Breast epithelium (tissue), 3 donors: ENCODE results near the gene GOLGA6L10.
"Not testable (repeated sequence)": the region's sequence is repeated elsewhere in the genome, so short reads cannot be mapped to it uniquely, and the experiment has no call there.

ENCODE experiments used
- POLR2A ChIP-seq: fragments of 450-650 bp; IDR thresholded peaks from one replicate; pipeline ENCODE4 v1.6.1; 2016; ENCODE audit warnings: antibody characterized with exemption, mild to moderate bottlenecking, moderate library complexity
- POLR2AphosphoS5 ChIP-seq, 3 donors: sonication (generic); formaldehyde crosslinking; IDR thresholded peaks; one replicate each; pipeline ENCODE4 v1.6.1; 2017; ENCODE audit warnings: antibody characterized with exemption in 3 of 3
- TF ChIP-seq, protein P1 (sequence below), 3 donors: fragments of 450-650 bp; IDR thresholded peaks; one replicate each; pipeline ENCODE4 v1.5.1; 2016 to 2017; ENCODE audit warnings: antibody characterized with exemption in 3 of 3, mild to moderate bottlenecking in 3 of 3, moderate library complexity in 3 of 3

DNA sequence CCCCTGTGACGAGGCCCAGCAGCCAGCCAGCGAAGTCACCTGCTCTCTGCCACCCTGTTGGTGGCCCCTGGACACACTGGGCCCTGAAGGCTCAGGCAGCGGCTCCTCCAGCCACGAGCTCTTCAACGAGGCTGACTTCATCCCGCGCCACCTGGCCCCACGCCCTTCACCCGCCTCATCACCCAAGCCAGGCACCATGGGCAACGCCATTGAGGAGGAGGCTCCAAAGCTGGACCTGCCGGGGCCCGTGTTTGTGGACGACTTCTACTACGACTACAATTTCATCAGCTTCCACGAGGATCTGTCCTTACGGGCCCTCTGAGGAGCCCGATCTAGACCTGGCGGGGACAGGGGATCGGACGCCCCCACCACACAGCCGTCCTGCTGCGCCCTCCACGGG, 22.4 kb downstream of the GOLGA6L10 start:
- TF ChIP-seq, protein P1, sequence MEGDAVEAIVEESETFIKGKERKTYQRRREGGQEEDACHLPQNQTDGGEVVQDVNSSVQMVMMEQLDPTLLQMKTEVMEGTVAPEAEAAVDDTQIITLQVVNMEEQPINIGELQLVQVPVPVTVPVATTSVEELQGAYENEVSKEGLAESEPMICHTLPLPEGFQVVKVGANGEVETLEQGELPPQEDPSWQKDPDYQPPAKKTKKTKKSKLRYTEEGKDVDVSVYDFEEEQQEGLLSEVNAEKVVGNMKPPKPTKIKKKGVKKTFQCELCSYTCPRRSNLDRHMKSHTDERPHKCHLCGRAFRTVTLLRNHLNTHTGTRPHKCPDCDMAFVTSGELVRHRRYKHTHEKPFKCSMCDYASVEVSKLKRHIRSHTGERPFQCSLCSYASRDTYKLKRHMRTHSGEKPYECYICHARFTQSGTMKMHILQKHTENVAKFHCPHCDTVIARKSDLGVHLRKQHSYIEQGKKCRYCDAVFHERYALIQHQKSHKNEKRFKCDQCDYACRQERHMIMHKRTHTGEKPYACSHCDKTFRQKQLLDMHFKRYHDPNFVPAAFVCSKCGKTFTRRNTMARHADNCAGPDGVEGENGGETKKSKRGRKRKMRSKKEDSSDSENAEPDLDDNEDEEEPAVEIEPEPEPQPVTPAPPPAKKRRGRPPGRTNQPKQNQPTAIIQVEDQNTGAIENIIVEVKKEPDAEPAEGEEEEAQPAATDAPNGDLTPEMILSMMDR (IDR thresholded peaks at IDR 0.05) = not testable (repeated sequence)
- not testable (repeated sequence) for TF ChIP-seq POLR2AphosphoS5 (IDR thresholded peaks at IDR 0.05); POLR2A
